HUES48 (cell line): ENCODE data around the gene ANKRD55.
"Not testable (repeated sequence)": the region's sequence is repeated elsewhere in the genome, so short reads cannot be mapped to it uniquely, and the experiment has no call there.

Source experiments
- H3K27ac ChIP-seq: one replicate; pipeline ENCODE4 v1.7.0; 2013; ENCODE audit warnings: low read depth, low read length, inconsistent platforms
- H3K27me3 ChIP-seq: 2 replicates; pipeline ENCODE4 v1.6.1; 2013; ENCODE audit warnings: mild to moderate bottlenecking, low read length; ENCODE audit not compliant: control insufficient read depth, insufficient read depth
- H3K36me3 ChIP-seq: 2 replicates; pipeline ENCODE4 v1.6.1; 2013; ENCODE audit warnings: low read length; ENCODE audit not compliant: control insufficient read depth, insufficient read depth
- H3K4me1 ChIP-seq: 2 replicates; pipeline ENCODE4 v1.6.1; 2013; ENCODE audit warnings: mild to moderate bottlenecking, low read length; ENCODE audit not compliant: control insufficient read depth, insufficient read depth
- H3K4me3 ChIP-seq: 2 replicates; pipeline ENCODE4 v1.5.1; 2013; ENCODE audit warnings: mild to moderate bottlenecking, low read depth, low read length
- H3K9ac ChIP-seq: 2 replicates; pipeline ENCODE4 v1.6.1; 2013; ENCODE audit warnings: mild to moderate bottlenecking, low read depth, low read length, moderate library complexity
- H3K9me3 ChIP-seq: 2 replicates; pipeline ENCODE4 v1.6.1; 2013; ENCODE audit warnings: low read length; ENCODE audit not compliant: control insufficient read depth, insufficient read depth

Gene ANKRD55

DNA sequence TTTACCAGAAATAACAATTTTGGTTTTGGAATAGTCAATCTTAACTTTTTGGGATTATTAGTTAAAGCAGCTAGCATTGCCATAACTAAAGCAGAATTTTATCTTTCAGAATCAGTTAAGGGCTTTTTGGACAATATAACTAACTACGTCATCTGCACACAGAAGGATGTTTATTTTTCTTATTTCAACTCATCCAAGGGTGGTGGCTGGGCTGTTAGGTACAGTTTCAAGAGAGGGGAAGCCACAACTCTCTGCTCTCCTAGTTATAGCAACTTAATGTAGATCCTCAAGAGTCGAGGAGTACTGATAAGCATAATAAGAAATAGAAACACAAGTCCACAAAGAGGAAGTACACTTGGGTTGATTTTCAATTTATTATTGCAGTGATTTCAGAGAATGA is 65.6 kb downstream of the ANKRD55 start:
- Histone ChIP-seq H3K9ac (no peak overlapping the region), H3K9me3 (no peaks in the 10 kb centered on the region), H3K4me3 (no peak overlapping the region), H3K36me3 (no peaks in the 10 kb centered on the region), H3K27me3 (no peaks in the 10 kb centered on the region), H3K4me1 (no peaks in the 10 kb centered on the region), H3K27ac (no peak overlapping the region)

- Histone ChIP-seq H3K27ac (no peak overlapping the region), H3K9me3 (no peaks in the 10 kb centered on the region), H3K4me3 (no peak overlapping the region), H3K27me3 (no peaks in the 10 kb centered on the region), H3K9ac (no peak overlapping the region), H3K4me1 (no peaks in the 10 kb centered on the region), H3K36me3 (no peaks in the 10 kb centered on the region)
Measured at GRCh38 chr5:56166671-56167385, 66.3 kb downstream of the ANKRD55 start.

DNA sequence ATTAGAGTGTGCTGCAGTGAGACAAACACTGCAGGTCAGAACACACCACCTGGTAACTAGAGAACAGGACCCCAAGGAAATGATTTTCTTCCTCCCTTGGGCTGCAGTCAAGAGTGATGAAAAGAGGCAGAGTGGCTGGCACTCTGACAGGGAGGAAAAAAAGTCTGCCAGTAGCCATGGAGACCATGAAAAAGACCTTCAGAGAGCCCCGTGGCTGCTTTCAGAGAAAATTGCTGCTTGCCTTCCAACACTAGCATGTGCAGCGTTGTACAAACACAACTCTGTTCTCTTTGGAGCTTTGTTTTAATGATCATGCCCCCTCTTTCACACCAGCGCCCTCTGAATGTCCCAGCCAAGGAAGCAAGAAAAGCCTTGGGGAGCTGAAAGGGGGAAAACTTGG is 68.8 kb downstream of the ANKRD55 start:
- no peak overlapping the region for H3K9ac ChIP-seq
- no peaks in the 10 kb centered on the region for H3K4me1 ChIP-seq
- no peaks in the 10 kb centered on the region for H3K9me3 ChIP-seq
- H3K36me3 ChIP-seq: no peaks in the 10 kb centered on the region
- no peak overlapping the region for H3K4me3 ChIP-seq
- H3K27ac ChIP-seq: no peak overlapping the region
- no peaks in the 10 kb centered on the region for H3K27me3 ChIP-seq

- Histone ChIP-seq H3K27me3 (no peaks in the 10 kb centered on the region), H3K9ac (no peak overlapping the region)
Measured at GRCh38 chr5:56161927-56162326, 71.2 kb downstream of the ANKRD55 start.

GRCh38 chr5:56161439-56161823 is 71.7 kb downstream of the ANKRD55 start:
- Histone ChIP-seq H3K4me1 (peaks cover 10% of the 10 kb centered on the region), H3K36me3 (no peaks in the 10 kb centered on the region), H3K27me3 (no peaks in the 10 kb centered on the region), H3K9me3 (no peaks in the 10 kb centered on the region), H3K9ac (no peak overlapping the region), H3K27ac (no peak overlapping the region), H3K4me3 (no peak overlapping the region)

More at GRCh38 chr5:56161927-56162326, 71.2 kb downstream of the ANKRD55 start:
- H3K36me3 ChIP-seq: no peaks in the 10 kb centered on the region
- H3K4me1 ChIP-seq: peaks cover 5% of the 10 kb centered on the region
- H3K4me3 ChIP-seq: no peak overlapping the region
- H3K27ac ChIP-seq: no peak overlapping the region
- H3K9me3 ChIP-seq: no peaks in the 10 kb centered on the region

DNA sequence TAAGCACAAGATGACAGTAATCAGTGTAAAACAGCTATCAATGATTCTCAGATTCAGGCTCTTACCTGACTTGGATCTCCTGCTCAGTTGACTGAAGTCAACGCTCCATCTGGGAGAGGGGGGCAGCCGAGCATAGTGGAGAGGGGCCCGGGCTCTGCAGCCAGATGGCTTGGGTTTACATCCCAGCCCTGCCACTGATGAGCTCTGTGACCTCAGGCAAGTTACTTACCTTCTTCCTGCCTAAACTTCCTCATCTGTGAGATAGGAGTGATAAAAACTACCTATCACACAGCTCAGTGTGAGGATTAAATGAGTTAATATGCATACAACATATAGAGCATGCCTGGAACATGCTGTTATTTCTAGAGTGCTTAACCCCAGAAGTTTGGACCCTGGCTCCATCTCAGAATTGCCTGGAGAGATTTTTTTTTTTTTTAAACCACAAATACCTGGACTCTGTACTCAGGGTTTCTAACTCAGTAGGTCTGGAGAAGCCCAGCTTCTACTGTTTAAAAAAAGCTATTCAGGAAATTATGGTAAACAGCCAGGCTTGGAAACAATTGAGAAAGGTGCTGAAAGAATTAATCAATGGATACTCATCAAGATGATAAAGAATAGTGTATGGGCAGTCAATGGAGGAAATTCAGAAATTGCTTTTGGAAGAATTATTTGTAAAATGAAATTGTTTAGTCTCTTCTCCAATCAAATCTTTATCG is 72.2 kb downstream of the ANKRD55 start:
- peaks cover 15% of the 10 kb centered on the region for H3K4me1 ChIP-seq
- no peaks in the 10 kb centered on the region for H3K27me3 ChIP-seq
- H3K9me3 ChIP-seq: no peaks in the 10 kb centered on the region
- no peak overlapping the region for H3K4me3 ChIP-seq
- H3K36me3 ChIP-seq: no peaks in the 10 kb centered on the region
- no peak overlapping the region for H3K27ac ChIP-seq
- H3K9ac ChIP-seq: no peak overlapping the region

- H3K4me3 ChIP-seq: no peak overlapping the region
- H3K9ac ChIP-seq: no peak overlapping the region
- H3K36me3 ChIP-seq: no peaks in the 10 kb centered on the region
- no peaks in the 10 kb centered on the region for H3K27me3 ChIP-seq
- peak overlapping the region; percentile 28 for H3K27ac ChIP-seq
- H3K4me1 ChIP-seq: peaks cover 23% of the 10 kb centered on the region
- H3K9me3 ChIP-seq: no peaks in the 10 kb centered on the region
Measured at GRCh38 chr5:56159521-56159947, 73.6 kb downstream of the ANKRD55 start.

DNA sequence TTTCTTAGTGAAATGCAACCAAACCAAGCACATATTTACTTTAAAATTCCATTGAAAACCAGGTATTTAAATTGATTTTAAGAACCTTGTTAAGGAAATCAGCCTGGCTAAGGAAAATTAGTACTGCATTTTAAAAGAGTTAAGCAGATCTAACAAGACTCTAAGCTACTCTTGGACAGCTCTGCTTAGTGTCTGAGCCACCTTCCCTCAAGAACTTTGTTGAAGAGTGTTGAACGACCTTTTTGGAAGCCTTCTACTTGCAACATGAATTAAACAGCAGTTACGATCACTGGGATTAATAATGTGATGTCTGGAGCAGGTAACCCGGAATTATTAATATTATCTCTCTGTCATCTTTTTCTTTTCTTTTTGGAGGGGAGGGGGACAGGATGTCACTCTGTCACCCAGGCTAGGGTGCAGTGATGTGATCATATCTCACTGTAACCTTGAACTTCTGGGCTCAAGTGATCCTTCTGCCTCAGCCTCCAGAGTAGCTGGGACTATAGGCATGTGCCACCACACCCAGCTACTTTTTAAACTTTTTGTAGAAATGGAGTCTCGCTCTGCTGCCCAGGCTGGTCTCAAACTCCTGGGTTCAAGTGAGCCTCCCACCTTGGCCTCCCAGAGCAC is 74.7 kb downstream of the ANKRD55 start:
- Histone ChIP-seq H3K9ac (no peak overlapping the region), H3K36me3 (no peaks in the 10 kb centered on the region), H3K27ac (no peak overlapping the region), H3K9me3 (no peaks in the 10 kb centered on the region), H3K4me1 (peaks cover 23% of the 10 kb centered on the region), H3K4me3 (no peak overlapping the region), H3K27me3 (no peaks in the 10 kb centered on the region)

GRCh38 chr5:56157191-56157621 is 75.9 kb downstream of the ANKRD55 start:
- H3K27ac ChIP-seq: peak overlapping the region; percentile 72
- H3K36me3 ChIP-seq, H3K9me3 ChIP-seq, H3K9ac ChIP-seq, H3K4me3 ChIP-seq, H3K27me3 ChIP-seq: not testable (repeated sequence)
- peaks cover 27% of the 10 kb centered on the region for H3K4me1 ChIP-seq

DNA sequence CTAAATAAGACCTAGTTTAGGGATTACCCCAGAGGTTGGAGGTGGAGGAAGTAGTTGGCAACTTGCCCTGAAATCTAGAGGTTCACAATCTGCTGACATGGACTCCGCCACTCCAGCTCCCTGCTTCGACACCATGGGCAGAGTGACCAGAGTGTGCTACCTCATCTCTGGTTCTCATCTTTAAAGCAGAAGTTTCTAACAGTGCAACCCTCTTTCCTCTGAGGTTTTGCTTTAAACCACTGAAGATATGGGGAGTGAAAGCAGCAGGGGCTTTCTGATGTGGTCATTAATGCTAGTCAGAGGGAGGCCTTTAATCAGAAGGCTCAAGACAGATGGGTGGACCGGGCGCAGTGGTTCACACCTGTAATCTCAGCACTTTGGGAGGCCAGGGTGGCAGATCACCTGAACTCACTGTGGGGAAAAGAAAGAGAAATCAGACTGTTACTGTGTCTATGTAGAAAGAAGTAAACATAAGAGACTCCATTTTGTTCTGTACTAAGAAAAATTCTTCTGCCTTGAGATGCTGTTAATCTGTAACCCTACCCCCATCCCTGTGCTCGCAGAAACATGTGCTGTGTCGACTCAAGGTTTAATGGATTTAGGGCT is 76.4 kb downstream of the ANKRD55 start:
- Histone ChIP-seq H3K4me1 (peaks cover 30% of the 10 kb centered on the region), H3K27ac (peak overlapping the region; percentile 72)
- not testable (repeated sequence) for H3K36me3 ChIP-seq, H3K27me3 ChIP-seq, H3K9me3 ChIP-seq, H3K4me3 ChIP-seq, H3K9ac ChIP-seq
